ENCODE results near the gene CTU1.

GRCh38 chr19:51100601-51101000 lies 7.6 kb downstream of the CTU1 start:
- no peak for TF ChIP-seq CTCF (conservative IDR thresholded peaks at IDR 0.05; ENCODE audit: low read depth, low read length)
- no peak for TF ChIP-seq POLR2A (IDR thresholded peaks at IDR 0.05; ENCODE audit: low read depth, low read length)
- TF ChIP-seq RCOR1 (IDR thresholded peaks at IDR 0.05; ENCODE audit: insufficient replicate concordance, low read length), result no peak
- TF ChIP-seq USF2 (IDR thresholded peaks at IDR 0.05; ENCODE audit: low read depth, low read length), result no peak
- no peak for TF ChIP-seq FOS (IDR thresholded peaks at IDR 0.05; ENCODE audit: low read depth, low read length)
- TF ChIP-seq CEBPB (IDR thresholded peaks at IDR 0.05; ENCODE audit: low read depth, low read length), result no peak
- TF ChIP-seq RAD21 (IDR thresholded peaks at IDR 0.05; ENCODE audit: low read length), result no peak
- TF ChIP-seq MXI1 (IDR thresholded peaks at IDR 0.05; ENCODE audit: borderline replicate concordance, low read depth, low read length), result no peak
- no peak for TF ChIP-seq SMC3 (IDR thresholded peaks at IDR 0.05; ENCODE audit: low read depth, low read length)
- TF ChIP-seq MAZ (IDR thresholded peaks at IDR 0.05; ENCODE audit: borderline replicate concordance, low read depth, low read length), result no peak
- no peak for TF ChIP-seq RFX5 (IDR thresholded peaks at IDR 0.05; ENCODE audit: low read depth, low read length)
- TF ChIP-seq CHD1 (IDR thresholded peaks at IDR 0.05; ENCODE audit: low read depth, low read length), result no peak
- TF ChIP-seq MAFK (IDR thresholded peaks at IDR 0.05; ENCODE audit: low read depth, low read length), result no peak

Measured in IMR-90 (cell line).